ENCODE measurements around the gene FBN1.

DNA sequence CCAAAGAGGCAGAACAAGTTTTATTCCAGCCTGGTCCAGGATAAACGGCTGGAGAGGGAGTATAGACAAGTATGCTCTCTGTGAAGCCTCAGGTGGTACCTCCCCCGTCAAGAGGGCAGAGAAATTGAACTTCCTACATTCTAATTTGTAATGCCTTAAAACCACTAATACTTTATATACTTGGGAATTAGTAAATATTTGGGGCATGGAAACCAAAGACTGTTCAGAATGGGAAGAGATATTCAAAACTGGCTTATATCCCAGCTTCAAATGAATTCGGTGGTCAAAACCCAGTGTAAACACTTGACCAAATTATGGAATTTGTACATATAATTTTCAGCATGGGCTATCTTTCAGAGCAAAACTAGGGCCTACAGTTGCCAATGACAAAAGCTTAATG lies 122.6 kb downstream of the FBN1 start:
- TF ChIP-seq, protein P1, sequence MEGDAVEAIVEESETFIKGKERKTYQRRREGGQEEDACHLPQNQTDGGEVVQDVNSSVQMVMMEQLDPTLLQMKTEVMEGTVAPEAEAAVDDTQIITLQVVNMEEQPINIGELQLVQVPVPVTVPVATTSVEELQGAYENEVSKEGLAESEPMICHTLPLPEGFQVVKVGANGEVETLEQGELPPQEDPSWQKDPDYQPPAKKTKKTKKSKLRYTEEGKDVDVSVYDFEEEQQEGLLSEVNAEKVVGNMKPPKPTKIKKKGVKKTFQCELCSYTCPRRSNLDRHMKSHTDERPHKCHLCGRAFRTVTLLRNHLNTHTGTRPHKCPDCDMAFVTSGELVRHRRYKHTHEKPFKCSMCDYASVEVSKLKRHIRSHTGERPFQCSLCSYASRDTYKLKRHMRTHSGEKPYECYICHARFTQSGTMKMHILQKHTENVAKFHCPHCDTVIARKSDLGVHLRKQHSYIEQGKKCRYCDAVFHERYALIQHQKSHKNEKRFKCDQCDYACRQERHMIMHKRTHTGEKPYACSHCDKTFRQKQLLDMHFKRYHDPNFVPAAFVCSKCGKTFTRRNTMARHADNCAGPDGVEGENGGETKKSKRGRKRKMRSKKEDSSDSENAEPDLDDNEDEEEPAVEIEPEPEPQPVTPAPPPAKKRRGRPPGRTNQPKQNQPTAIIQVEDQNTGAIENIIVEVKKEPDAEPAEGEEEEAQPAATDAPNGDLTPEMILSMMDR (IDR thresholded peaks at IDR 0.05; ENCODE audit: low read length): no peak
- TF ChIP-seq EZH2 (optimal IDR thresholded peaks at IDR 0.05; ENCODE audit: low read depth, low read length) (no peak), EZH2phosphoT487 (IDR thresholded peaks at IDR 0.05; ENCODE audit: low read length) (no peak)

All from MM.1S (cell line).